Measurements from ENCODE around the gene ENAH. TPM values are rescaled to one million over a fixed set of nuclear protein-coding genes. Genes with fewer than 3 reads are reported as not detected.
A peak's percentile ranks its signal among the peaks of the same experiment; 100 is the strongest.
"Not testable (repeated sequence)": the region's sequence is repeated elsewhere in the genome, so short reads cannot be mapped to it uniquely, and the experiment has no call there.

ENAH gene
- total and polyA plus RNA-seq, 10 donors: 5.1 to 98.1 (median 44.8) TPM

- peak overlapping the region in 1 of 8 donors; percentile 45 for H3K4me3 ChIP-seq
- H3K4me1 ChIP-seq: peaks cover 8 to 65% (median 16%) of the 10 kb centered on the region in 6 donors
Observed at GRCh38 chr1:225474986-225475820, 177.7 kb downstream of the ENAH start.

GRCh38 chr1:225474439-225474985, 178.4 kb downstream of the ENAH start:
- Histone ChIP-seq H3K9me3 (no peaks in the 10 kb centered on the region), H3K27me3 (replicated peaks in 1 of 7) (no peaks in the 10 kb centered on the region), H3K27ac (no peak overlapping the region), H3K4me1 (peaks cover 8 to 59% (median 15%) of the 10 kb centered on the region in 6 donors), H3K4me3 (no peak overlapping the region), H3K36me3 (no peaks in the 10 kb centered on the region)
- 48 to 60% (median 51%) methylated on average over 12 to 13 of the region's 13 CpGs for WGBS, 5 donors
- intact Hi-C loops (cut with DNase I; ENCODE audit: low total_unique reads): loop anchor here (2.0 to 5.0 kb wide), 2 partner anchors 436 to 503 kb away; no protein-coding TSS in a partner anchor
- DNase-seq: no peak
- TF ChIP-seq CTCF (IDR thresholded peaks at IDR 0.05 in 8 of 11, conservative IDR thresholded peaks at IDR 0.05 in 3 of 11) (no peak), POLR2AphosphoS5 (IDR thresholded peaks at IDR 0.05) (no peak), POLR2A (IDR thresholded peaks at IDR 0.05) (no peak)

More at GRCh38 chr1:225474986-225475820, 177.7 kb downstream of the ENAH start:
- WGBS, 5 donors: 29 to 37% (median 33%) methylated on average over 26 to 50 of the region's 50 CpGs
- Histone ChIP-seq H3K36me3 (no peaks in the 10 kb centered on the region), H3K27me3 (replicated peaks in 1 of 7) (no peaks in the 10 kb centered on the region), H3K9me3 (no peaks in the 10 kb centered on the region), H3K27ac (no peak overlapping the region)
- DNase-seq: peak; percentile 96
- TF ChIP-seq POLR2AphosphoS5 (IDR thresholded peaks at IDR 0.05) (peak; percentile 74 to 85 (median 74)), POLR2A (IDR thresholded peaks at IDR 0.05) (no peak), CTCF (IDR thresholded peaks at IDR 0.05 in 8 of 11, conservative IDR thresholded peaks at IDR 0.05 in 3 of 11) (peak; percentile 100)
- intact Hi-C loops (cut with DNase I; ENCODE audit: low total_unique reads): loop anchor here (2.0 to 5.0 kb wide), 4 partner anchors 307 to 502 kb away; no protein-coding TSS in a partner anchor

GRCh38 chr1:225473676-225474438, 179.1 kb downstream of the ENAH start:
- DNase-seq; H3K36me3 ChIP-seq; H3K9me3 ChIP-seq; H3K27me3 ChIP-seq (replicated peaks in 1 of 7); H3K4me3 ChIP-seq; H3K27ac ChIP-seq: not testable (repeated sequence)
- intact Hi-C loops (cut with DNase I; ENCODE audit: low total_unique reads): loop anchor here (2.0 to 5.0 kb wide), 2 partner anchors 437 to 503 kb away; no protein-coding TSS in a partner anchor
- 86 to 91% (median 89%) methylated on average over 26 of the region's 26 CpGs for WGBS, 5 donors
- peaks cover 6 to 57% (median 15%) of the 10 kb centered on the region in 6 donors for H3K4me1 ChIP-seq

GRCh38 chr1:225473266-225473665, 179.7 kb downstream of the ENAH start:
- not testable (repeated sequence) for H3K27me3 ChIP-seq (replicated peaks in 1 of 7)
- intact Hi-C loops (cut with DNase I; ENCODE audit: low total_unique reads): loop anchor here (5.0 kb wide), 1 partner anchor 504 kb away; no protein-coding TSS in a partner anchor
- 56 to 69% (median 63%) methylated on average over 8 of the region's 8 CpGs for WGBS, 5 donors

More at GRCh38 chr1:225473266-225473665, 179.7 kb downstream of the ENAH start:
- not testable (repeated sequence) for H3K4me3 ChIP-seq, DNase-seq, H3K36me3 ChIP-seq, H3K9me3 ChIP-seq, H3K27ac ChIP-seq
- peaks cover 10 to 57% (median 19%) of the 10 kb centered on the region in 6 donors for H3K4me1 ChIP-seq
